AG04449 (cell line): Measurements from ENCODE around the gene C11orf21.

Experiments
- CTCF ChIA-PET: fragments of 350-600 bp; formaldehyde crosslinking; extraction: SDS; loops from one replicate; lab custom pipeline; 2021; ENCODE audit warnings: antibody characterized with exemption; lab: Yijun Ruan, JAX
- POLR2A ChIA-PET: fragments of 400-600, 350-600 bp; formaldehyde crosslinking; extraction: SDS; loops from one replicate; lab custom pipeline; 2020; ENCODE audit warnings: antibody characterized with exemption, inconsistent platforms; lab: Yijun Ruan, JAX
- DNase-seq: peaks from one replicate; pipeline ENCODE4 v3.0.0-alpha.2; 2010; ENCODE audit warnings: low read depth, low spot score
- H3K4me3 ChIP-seq: 2 replicates; pipeline ENCODE4 v1.5.1; 2011; ENCODE audit warnings: low read depth, mild to moderate bottlenecking, control low read depth, low read length
- TF ChIP-seq, protein P1 (sequence below): IDR thresholded peaks from one replicate; pipeline ENCODE4 v1.5.1; 2011; ENCODE audit warnings: mild to moderate bottlenecking, moderate library complexity, low read length, control low read depth, inconsistent platforms; ENCODE audit not compliant: insufficient read depth; ENCODE audit errors: missing control alignments

Gene C11orf21

DNA sequence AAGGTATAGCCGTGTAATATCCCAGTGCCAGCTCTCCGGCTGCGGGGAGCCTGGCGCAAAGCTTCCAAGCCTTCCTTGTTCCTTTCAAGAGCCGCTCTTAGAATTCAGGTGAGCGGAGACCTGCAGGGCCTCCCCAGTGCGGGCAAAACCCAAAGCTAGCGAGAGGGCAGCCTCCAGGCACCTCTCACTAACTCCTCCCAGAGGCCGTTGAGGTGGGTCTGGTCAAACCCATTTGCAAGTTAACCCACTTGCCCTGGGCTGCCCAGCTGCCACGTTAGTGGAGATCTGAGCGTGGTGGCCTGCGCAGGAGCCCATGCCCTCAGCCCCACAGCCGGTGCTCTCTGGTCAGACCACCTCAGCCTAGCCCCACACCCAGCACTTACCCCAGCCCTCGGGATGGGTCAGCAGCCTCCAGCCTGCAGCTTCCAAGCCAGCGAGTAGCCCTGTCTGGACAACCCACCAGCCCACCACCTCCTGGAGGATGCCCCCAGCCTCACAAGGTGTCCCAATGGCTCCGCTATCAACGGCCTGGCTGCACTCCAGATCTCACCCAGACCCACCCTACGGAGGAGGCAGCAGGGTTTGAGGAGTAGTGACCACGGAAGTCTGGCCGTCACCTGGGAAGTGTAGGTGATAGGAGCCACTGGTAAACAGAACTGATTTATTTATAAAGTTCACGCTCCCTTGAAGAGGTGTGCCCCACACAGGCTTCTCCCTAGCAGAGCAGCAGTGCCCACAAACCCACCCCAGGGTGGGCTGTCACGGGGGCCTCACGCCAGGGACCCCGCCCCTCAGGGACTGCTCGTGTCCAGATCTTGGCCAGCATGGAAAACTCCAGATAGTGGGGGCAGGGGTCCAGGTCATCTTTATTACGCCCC, 33.6 kb downstream of the C11orf21 start:
- CTCF ChIA-PET, result interaction anchor here (3.1 kb wide), 1 partner anchor 152 kb away, joined by 14 read pairs; no protein-coding TSS in a partner anchor
- POLR2A ChIA-PET, result no interaction called here
- H3K4me3 ChIP-seq, result no peak overlapping the region
- no peak for DNase-seq
- TF ChIP-seq, protein P1, sequence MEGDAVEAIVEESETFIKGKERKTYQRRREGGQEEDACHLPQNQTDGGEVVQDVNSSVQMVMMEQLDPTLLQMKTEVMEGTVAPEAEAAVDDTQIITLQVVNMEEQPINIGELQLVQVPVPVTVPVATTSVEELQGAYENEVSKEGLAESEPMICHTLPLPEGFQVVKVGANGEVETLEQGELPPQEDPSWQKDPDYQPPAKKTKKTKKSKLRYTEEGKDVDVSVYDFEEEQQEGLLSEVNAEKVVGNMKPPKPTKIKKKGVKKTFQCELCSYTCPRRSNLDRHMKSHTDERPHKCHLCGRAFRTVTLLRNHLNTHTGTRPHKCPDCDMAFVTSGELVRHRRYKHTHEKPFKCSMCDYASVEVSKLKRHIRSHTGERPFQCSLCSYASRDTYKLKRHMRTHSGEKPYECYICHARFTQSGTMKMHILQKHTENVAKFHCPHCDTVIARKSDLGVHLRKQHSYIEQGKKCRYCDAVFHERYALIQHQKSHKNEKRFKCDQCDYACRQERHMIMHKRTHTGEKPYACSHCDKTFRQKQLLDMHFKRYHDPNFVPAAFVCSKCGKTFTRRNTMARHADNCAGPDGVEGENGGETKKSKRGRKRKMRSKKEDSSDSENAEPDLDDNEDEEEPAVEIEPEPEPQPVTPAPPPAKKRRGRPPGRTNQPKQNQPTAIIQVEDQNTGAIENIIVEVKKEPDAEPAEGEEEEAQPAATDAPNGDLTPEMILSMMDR, result no peak

DNA sequence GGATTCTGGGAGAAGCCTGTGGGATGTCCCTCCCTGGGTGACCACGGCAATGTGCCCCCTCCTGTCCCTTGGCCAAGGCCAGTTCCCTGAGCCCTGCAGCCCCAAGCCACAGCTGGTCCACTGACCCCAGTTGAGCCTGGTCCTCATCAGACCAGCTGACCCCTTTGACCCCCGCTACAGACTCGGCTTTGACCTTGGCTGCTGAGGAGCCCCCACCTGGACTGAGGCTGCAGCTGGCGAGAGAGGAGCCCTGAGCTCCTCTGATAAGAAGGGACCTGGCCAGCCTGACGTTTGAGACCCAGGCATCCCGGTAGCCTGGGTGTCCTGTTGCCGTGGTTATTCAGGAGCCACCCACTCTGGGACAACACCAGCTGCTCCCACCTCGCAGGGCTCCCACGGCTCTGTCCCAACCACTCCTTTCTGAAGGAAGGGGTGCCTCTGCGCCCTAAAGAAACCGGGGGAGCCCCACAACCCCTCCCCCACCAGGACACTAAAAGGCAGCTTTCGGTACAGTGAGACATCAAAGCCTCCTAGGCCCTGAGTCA, 34.3 kb downstream of the C11orf21 start:
- ChIA-PET CTCF (interaction anchor here (1.0 to 3.1 kb wide), 2 partner anchors 134 to 152 kb away, joined by 3 to 14 read pairs; no protein-coding TSS in a partner anchor), POLR2A (no interaction called here)
- TF ChIP-seq, protein P1, result no peak
- no peak for DNase-seq
- no peak overlapping the region for H3K4me3 ChIP-seq

DNA sequence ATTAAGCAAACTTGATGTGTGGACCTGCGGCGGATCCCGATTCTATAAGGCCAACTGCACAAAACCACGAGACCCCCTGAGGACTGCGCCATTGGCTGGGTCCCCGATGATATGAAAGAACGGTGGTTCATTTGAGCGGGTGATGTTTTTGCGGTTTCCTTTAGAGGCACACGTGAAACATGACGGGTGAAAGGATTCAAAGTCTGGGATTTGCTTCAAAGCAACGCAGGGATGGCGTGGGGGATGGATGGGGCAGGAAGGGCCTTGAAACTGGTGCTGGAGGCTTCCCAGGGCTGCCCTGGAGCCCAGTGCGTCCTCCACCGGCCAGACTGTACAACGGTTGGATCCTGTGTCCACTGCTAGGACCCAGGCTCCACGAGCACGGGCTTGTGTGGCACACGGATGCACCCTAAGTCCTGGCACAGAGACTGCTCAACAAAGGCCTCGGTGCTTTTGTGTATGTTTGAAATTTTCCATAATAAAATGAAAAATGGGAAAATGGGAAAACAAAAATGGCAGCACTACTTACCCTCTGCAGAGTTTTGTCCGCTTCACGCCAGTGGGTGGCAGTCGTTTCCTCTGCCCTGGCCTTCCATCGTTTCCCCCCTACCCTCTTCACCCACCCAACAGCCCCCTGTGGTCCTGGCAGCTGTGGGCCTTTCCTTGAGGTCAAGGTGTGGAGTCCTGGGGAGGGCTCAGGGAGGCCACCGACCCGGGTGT, 35.0 kb downstream of the C11orf21 start:
- ChIA-PET CTCF (interaction anchor here (1.0 to 3.1 kb wide), 2 partner anchors 134 to 153 kb away, joined by 3 to 14 read pairs; no protein-coding TSS in a partner anchor), POLR2A (no interaction called here)
- DNase-seq, result no peak
- TF ChIP-seq, protein P1, result no peak
- no peak overlapping the region for H3K4me3 ChIP-seq

DNA sequence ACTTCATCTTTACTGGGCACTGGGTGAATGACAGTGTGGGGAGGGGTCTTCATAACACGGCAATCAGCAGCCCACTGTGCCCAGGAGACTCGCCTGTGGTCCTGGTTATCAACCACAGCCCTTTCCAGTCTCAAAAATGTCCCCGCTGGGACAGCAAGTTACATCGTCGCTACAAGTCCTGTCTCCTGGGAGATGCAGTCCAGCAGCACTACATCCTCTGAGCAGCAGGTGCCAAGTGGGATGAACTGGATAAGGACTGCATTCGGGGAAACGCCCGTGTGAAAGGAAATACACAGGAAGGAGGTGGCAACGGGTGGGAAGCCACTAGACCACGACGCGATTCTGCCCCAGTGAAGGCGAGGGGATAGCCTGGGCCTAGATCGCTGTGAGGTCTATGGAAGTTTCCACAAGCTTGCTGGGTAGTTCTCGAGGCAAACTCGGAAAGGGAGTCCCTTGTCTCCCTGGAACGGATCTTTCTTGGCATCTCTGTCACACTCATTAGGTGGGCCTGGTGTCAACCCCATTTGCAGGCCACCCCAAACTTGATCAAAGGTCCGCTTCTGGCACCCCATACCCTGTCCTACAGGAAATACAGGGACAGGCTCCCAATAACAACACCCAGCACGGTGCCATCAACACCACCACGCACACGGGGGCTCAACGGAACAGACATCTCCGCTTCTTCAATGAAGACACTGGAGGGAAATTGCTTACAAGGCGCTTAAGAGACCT, 35.7 kb downstream of the C11orf21 start:
- CTCF ChIA-PET, result no interaction called here
- TF ChIP-seq, protein P1, result no peak
- no peak for DNase-seq
- POLR2A ChIA-PET, result no interaction called here
- no peak overlapping the region for H3K4me3 ChIP-seq

DNA sequence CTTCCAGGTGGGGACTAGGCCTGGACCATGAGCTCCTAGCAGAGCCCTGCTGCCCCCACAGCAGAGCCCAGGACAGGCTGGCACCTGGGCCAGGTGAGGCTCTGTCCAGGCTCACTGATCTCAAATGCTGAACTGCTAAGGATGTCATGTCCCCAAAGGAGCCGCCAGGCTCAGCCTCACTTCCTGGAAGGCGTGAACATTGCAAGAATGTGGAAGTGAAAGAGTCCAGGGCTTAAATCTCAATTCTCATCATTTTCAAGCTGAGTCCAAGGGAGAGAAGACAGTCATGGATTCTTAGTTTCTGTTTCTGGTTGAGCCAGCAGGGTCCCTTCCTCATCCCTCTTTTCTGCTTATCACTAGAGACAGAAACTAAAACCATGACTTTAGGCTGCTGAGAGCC, 36.3 kb downstream of the C11orf21 start:
- TF ChIP-seq, protein P1, result no peak
- ChIA-PET CTCF (no interaction called here), POLR2A (no interaction called here)
- H3K4me3 ChIP-seq, result no peak overlapping the region
- no peak for DNase-seq
